ENCODE measurements around the gene GPR85. TPM values are rescaled to one million over a fixed set of nuclear protein-coding genes. Genes with fewer than 3 reads are reported as not detected.
"Not testable (repeated sequence)": the region's sequence is repeated elsewhere in the genome, so short reads cannot be mapped to it uniquely, and the experiment has no call there.

GPR85 gene
- total and polyA plus RNA-seq, 10 of the 15 experiments (the other 5 are each of a cell fraction or from before 2014, with no cell fraction given) = 0.05 to 0.38 TPM; not detected in 8

- no peak for TF ChIP-seq LARP7 (IDR thresholded peaks at IDR 0.05)
- TF ChIP-seq ZSCAN29 (IDR thresholded peaks at IDR 0.05) = no peak
- TF ChIP-seq TCF7 (IDR thresholded peaks at IDR 0.05; ENCODE audit: borderline replicate concordance) = no peak
- TF ChIP-seq ZBTB33 (IDR thresholded peaks at IDR 0.05) = no peak
- TF ChIP-seq PML (IDR thresholded peaks at IDR 0.05; ENCODE audit: low read length) = no peak
- TF ChIP-seq STAT1 (conservative IDR thresholded peaks at IDR 0.05) = no peak
- TF ChIP-seq NFIC (IDR thresholded peaks at IDR 0.05; ENCODE audit: low read depth, low read length) = no peak
- no peak for TF ChIP-seq SUPT20H (IDR thresholded peaks at IDR 0.05; ENCODE audit: borderline replicate concordance, control insufficient read depth, low read depth, low read length)
- no peak for DNase-seq (ENCODE audit: low read depth, low spot score)
- no peaks in the 10 kb centered on the region for H3K79me2 ChIP-seq (ENCODE audit: control insufficient read depth, insufficient read depth, low read length)
- in situ Hi-C loops (cut with MboI) (no loop called here), intact Hi-C loops (cut with micrococcal nuclease; ENCODE audit: unreplicated experiment) (no loop called here)
- H3K9me3 ChIP-seq (replicated peaks; ENCODE audit: control insufficient read depth, insufficient read depth, low read length) = no peaks in the 10 kb centered on the region
- no peak for ATAC-seq
- SMC1A ChIA-PET (ENCODE audit: uncharacterized antibody, unreplicated experiment) = interaction anchor here (0.6 kb wide), 1 partner anchor 200 kb away, joined by 4 read pairs; no protein-coding TSS in a partner anchor
- H2AFZ ChIP-seq (ENCODE audit: control insufficient read depth, low read depth, low read length) = no peak overlapping the region
- H3K27ac ChIP-seq (ENCODE audit: control insufficient read depth, insufficient read depth) = no peak overlapping the region
- POLR2A ChIA-PET = no interaction called here
- RAD21 ChIA-PET (ENCODE audit: unreplicated experiment) = no interaction called here
- no peaks in the 10 kb centered on the region for H3K36me3 ChIP-seq (ENCODE audit: control insufficient read depth in 2 of 2, insufficient read depth in 2 of 2, low read length in 1 of 2)
- BruUV-seq (replicated peaks) = no TSS peak
- H3K4me1 ChIP-seq (ENCODE audit: control insufficient read depth, insufficient read depth, low read length) = no peaks in the 10 kb centered on the region
- FAIRE-seq = no peak
- no peak overlapping the region for H3K4me2 ChIP-seq (ENCODE audit: control insufficient read depth, insufficient read depth)
- CTCF ChIA-PET = no interaction called here
- H4K20me1 ChIP-seq (ENCODE audit: control insufficient read depth, insufficient read depth) = no peaks in the 10 kb centered on the region
- WGBS (ENCODE audit: insufficient coverage, insufficient replicate concordance, low lambda C conversion rate, missing lambda C conversion rate) = 0% methylated on average over 2 of the region's 2 CpGs
- H3K4me3 ChIP-seq = no peak overlapping the region
- no peaks in the 10 kb centered on the region for H3K27me3 ChIP-seq (replicated peaks in 1 of 2; ENCODE audit: control insufficient read depth in 2 of 2, insufficient read depth in 2 of 2, low read length in 1 of 2)
- H3K9ac ChIP-seq (ENCODE audit: control insufficient read depth, insufficient read depth, low read length) = no peak overlapping the region
Observed at GRCh38 chr7:113054938-113055337, 31.7 kb downstream of the GPR85 start.

GRCh38 chr7:113054272-113054671 lies 32.4 kb downstream of the GPR85 start:
- H3K27ac ChIP-seq (ENCODE audit: control insufficient read depth, insufficient read depth); POLR2A ChIA-PET; ATAC-seq; intact Hi-C loops (cut with micrococcal nuclease; ENCODE audit: unreplicated experiment); DNase-seq (ENCODE audit: low read depth, low spot score); FAIRE-seq; H3K9me3 ChIP-seq (replicated peaks; ENCODE audit: control insufficient read depth, insufficient read depth, low read length); BruUV-seq (replicated peaks); H2AFZ ChIP-seq (ENCODE audit: control insufficient read depth, low read depth, low read length); H3K9ac ChIP-seq (ENCODE audit: control insufficient read depth, insufficient read depth, low read length); CTCF ChIA-PET; H3K4me2 ChIP-seq (ENCODE audit: control insufficient read depth, insufficient read depth); H3K27me3 ChIP-seq (replicated peaks in 1 of 2; ENCODE audit: control insufficient read depth in 2 of 2, insufficient read depth in 2 of 2, low read length in 1 of 2); H4K20me1 ChIP-seq (ENCODE audit: control insufficient read depth, insufficient read depth); RAD21 ChIA-PET (ENCODE audit: unreplicated experiment); H3K4me1 ChIP-seq (ENCODE audit: control insufficient read depth, insufficient read depth, low read length); in situ Hi-C loops (cut with MboI); H3K79me2 ChIP-seq (ENCODE audit: control insufficient read depth, insufficient read depth, low read length); H3K36me3 ChIP-seq (ENCODE audit: control insufficient read depth in 2 of 2, insufficient read depth in 2 of 2, low read length in 1 of 2); H3K4me3 ChIP-seq: not testable (repeated sequence)
- 34% methylated on average over 3 of the region's 3 CpGs for WGBS (ENCODE audit: insufficient coverage, insufficient replicate concordance, low lambda C conversion rate, missing lambda C conversion rate)
- SMC1A ChIA-PET (ENCODE audit: uncharacterized antibody, unreplicated experiment) = interaction anchor here (0.6 kb wide), 1 partner anchor 201 kb away, joined by 4 read pairs; no protein-coding TSS in a partner anchor

- H2AFZ ChIP-seq (ENCODE audit: control insufficient read depth, low read depth, low read length); H4K20me1 ChIP-seq (ENCODE audit: control insufficient read depth, insufficient read depth); H3K9ac ChIP-seq (ENCODE audit: control insufficient read depth, insufficient read depth, low read length); H3K4me3 ChIP-seq; ATAC-seq; FAIRE-seq; H3K79me2 ChIP-seq (ENCODE audit: control insufficient read depth, insufficient read depth, low read length); CTCF ChIA-PET; H3K4me2 ChIP-seq (ENCODE audit: control insufficient read depth, insufficient read depth); intact Hi-C loops (cut with micrococcal nuclease; ENCODE audit: unreplicated experiment); RAD21 ChIA-PET (ENCODE audit: unreplicated experiment); DNase-seq (ENCODE audit: low read depth, low spot score); BruUV-seq (replicated peaks); H3K27ac ChIP-seq (ENCODE audit: control insufficient read depth, insufficient read depth); H3K4me1 ChIP-seq (ENCODE audit: control insufficient read depth, insufficient read depth, low read length); in situ Hi-C loops (cut with MboI); POLR2A ChIA-PET; H3K27me3 ChIP-seq (replicated peaks in 1 of 2; ENCODE audit: control insufficient read depth in 2 of 2, insufficient read depth in 2 of 2, low read length in 1 of 2); H3K9me3 ChIP-seq (replicated peaks; ENCODE audit: control insufficient read depth, insufficient read depth, low read length); H3K36me3 ChIP-seq (ENCODE audit: control insufficient read depth in 2 of 2, insufficient read depth in 2 of 2, low read length in 1 of 2): not testable (repeated sequence)
- WGBS (ENCODE audit: insufficient coverage, insufficient replicate concordance, low lambda C conversion rate, missing lambda C conversion rate) = 6% methylated on average over 1 of the region's 1 CpG
- SMC1A ChIA-PET (ENCODE audit: uncharacterized antibody, unreplicated experiment) = interaction anchor here (1.3 kb wide), 1 partner anchor 100 kb away, joined by 3 read pairs; no protein-coding TSS in a partner anchor
Observed at GRCh38 chr7:113049221-113049620, 37.4 kb downstream of the GPR85 start.
